NCI-H2029 (cell line): ENCODE data around the gene SYT12.

Source experiments
- DNase-seq: peaks from one replicate; lab custom pipeline; 2025; lab: John Stamatoyannopoulos, UW

Gene SYT12

DNA sequence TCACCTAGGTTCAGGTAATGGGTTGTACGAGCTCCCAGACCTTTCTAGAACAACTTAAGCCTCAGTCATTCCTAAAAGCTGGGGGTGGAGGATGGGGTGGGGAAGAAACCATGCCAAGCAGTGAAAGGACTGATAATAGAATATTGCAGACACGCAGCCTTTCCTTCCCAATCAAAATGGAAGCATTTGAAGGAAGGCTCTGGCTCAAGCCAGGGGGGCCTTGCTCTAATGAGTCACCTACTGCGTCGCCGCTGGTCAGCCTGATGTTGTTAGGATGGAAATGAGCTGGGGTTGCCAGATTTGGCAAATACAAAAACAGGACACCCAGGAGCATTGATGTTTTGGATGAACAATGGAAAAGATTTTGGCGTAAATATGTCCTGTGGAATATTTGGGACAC, 6.2 kb downstream of the SYT12 start:
- DNase-seq, result no peak

DNA sequence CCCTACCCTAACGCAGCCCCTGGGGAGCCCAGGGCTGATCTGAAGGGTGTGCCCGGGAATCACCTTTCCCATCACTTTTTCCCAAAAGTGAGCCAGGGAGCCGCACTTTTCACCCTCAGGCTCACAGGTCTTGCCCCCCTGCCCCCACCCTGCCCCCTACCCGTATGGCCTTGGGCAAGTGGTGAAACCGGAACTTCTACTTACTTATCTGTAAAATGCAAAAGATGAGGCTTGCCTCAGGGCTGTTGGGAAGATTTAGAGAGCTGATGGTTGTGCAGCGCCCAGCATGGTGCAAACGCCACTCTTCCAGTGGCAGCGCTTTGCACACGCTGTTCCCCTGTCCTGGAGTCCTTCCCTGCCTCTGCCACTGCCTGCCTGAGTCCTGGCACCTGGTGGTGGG, 8.0 kb downstream of the SYT12 start:
- DNase-seq, result no peak

DNA sequence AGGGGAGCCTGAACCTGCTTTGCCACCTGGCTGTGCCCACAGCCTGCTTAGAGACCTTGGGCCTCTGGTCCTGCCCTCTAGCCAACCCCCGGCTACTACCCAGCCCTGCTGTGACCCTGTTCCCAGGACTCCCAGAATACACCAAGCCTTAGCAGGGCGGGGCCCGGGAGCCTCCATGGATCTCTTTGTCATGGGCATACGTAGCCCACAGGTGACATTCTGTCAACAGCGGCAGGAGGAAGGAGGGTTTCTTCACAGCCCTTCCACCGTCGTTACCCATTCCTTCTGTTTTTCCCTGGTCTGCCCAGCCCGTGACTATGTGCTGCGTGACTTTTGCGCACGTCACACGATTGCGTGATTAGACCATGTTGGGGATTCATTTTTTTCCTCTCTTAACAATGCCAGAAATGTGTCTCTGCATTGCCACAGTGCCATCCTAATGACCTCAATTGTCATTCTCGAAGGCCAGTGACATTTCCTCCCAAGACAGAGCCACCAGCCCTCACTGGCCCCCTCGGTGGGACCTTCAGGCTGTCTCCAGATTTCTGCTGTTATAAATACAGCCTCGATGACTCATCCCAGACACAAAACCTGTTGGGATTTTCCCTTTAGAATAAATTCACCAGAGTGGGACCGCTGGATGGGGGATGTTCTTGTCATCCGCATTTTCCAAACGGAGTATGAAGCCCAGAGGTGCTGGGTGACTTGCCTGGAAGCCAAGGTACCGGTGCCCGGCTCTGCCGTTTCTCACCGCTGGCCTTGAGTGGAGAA, 9.0 kb downstream of the SYT12 start:
- no peak for DNase-seq

DNA sequence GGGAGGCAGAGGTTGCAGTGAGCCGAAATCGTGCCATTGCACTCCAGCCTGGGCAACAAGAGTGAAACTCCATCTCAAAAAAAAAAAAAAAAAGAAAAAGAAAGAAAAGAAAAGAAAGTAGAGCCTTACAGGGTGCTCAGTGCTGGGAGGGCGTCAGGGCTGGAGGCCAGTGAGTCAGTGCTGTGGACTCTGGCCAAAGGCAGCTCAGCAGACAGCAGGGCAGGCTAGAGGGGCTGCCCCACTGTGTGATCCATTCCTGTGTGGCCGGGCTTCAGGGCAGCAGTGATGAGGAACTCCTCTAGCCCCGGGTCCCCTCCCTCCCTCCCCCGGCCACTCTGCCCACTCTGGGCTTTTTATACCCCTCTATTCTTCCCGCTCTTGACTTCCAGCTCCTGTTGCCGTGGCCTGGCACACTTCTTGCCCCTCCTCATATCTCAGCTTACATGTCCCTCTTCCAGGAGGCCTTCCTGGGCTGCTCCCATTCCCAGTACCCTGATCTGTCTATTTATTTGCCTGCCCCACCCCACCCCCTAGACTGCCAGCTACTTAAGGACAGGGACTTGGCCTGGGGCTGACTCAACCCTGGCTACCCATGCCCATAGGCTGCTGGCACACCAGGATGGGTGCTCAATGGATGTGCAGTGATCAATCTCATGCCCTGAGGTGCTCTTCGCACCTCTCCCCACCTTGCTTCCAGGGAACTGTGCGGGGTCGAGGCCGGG, 10.1 kb downstream of the SYT12 start:
- DNase-seq, result no peak

DNA sequence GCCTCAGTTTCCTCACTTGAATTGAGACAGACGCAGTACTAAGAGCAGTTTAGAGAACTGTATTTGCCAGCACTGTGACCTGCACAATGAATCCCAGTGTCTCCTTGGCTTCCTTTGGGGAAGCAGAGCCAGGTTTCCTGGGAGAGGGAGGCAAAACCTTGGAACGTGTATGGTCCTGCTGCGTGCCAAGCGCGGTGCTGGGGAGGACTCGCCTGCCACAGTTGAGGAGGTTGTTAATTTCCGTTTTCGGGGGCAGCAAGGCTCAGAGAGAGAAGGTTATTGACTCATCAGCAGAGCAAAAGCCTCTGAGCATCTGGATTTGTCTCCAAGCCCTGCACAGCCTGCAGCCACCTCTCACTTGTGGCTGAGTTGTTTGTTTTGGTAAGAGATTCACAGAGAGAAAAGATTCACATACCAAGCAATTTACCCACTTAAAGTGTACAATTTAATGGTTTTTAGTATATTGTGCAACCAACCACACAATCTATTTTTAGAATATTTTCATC, 10.8 kb downstream of the SYT12 start:
- no peak for DNase-seq

DNA sequence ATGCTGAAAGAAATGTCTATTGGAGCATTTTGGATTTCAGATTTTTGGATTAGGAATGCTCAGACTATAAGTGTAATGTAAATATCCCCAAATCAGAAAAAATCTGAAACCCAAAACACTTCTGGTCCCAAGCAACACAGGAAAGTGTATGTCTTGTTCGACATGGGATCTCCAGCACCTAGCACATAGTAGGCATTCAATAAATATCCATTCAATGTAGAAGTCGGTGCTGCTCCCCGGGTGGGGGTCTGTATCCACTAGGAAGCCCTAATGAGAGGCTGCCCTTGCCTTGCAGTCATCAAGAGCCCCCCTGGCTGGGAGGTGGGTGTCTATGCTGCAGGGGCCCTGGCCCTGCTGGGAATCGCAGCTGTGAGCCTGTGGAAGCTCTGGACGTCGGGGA, 11.4 kb downstream of the SYT12 start:
- no peak for DNase-seq

DNA sequence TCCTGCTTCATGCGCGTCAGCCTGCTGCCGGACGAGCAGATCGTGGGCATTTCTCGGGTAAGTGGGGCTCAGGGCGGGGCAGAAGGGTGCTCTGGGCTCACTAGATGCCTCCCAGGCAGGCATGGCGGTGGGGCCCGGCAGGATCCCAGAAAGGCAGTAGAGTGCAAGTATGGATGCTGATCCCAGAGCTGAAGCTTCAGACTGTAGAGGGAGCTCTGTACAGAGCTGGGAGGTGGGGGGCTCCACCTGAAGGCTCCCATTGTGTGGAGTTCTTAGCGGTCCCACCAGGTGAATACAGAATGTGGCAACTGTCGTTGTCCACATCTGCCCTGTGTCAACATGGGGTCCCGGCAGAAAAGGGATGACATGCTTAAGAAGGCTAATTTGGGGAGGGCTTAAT, 17.2 kb downstream of the SYT12 start:
- no peak for DNase-seq

DNA sequence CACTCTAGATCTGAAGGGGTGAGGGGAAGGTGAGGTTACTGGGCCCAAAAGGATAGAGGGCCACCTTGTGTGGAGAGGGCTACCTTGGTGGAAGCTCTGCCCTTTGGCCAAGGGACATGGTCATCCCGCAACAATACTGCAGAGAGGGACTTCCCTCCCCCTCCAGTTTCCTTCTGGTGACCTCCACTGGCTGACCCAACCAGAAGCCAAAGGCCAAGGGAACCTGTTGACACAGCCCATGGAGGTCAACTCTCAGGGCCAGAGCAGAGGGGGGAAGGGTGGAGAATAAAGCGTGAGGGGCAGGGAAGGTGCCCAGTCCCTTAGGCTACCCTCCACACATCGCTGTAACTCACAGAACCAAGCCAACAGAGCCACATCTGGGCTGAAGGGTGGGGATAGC, 18.7 kb downstream of the SYT12 start:
- no peak for DNase-seq

DNA sequence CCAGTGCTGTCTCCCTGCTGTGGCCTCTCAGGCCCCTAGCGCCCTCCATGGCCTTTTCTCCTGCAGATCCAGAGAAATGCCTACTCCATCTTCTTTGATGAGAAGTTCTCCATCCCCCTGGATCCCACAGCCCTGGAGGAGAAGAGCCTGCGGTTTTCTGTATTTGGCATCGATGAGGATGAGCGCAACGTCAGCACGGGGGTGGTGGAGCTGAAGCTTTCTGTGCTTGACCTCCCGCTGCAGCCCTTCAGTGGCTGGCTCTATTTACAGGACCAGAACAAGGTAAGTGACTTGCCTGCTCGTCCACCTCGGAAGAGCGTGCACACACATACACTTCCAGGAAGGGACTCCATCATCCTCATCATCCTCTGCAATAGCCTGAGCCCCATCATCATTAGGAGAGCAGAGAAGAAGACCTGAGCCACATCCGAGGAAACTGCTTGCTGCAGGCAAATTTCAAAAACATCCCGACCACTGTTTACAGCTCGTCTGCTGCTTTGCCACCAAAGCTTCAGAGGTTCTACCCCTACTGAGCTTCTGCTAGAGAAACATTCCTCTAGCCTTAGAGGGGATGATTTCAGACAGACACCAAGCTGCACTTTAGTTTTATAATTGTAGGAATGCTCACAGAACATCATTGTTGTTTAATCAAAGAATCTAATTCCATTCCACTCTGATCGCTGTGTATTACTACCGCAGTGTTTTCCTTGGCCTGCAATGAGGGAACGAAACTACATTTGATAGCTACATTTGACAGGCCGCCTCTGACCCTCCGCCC, 20.8 kb downstream of the SYT12 start:
- DNase-seq, result no peak

DNA sequence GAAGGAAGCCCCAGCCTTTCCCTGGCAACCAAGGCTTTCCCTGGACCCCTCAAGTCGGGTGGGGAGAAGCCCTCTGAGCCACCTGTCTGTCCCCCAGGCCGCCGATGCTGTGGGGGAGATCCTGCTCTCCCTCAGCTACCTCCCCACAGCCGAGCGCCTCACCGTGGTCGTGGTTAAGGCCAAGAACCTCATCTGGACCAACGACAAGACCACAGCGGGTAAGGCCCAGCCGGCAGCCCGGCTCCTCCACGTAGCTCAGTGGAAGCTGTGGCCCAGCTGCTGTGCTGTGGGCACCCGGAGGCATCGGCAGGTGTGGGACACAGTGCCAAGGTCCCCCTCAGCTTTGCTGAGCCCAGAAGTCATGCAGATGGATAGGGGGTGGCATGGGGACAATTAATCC, 21.6 kb downstream of the SYT12 start:
- DNase-seq, result no peak

DNA sequence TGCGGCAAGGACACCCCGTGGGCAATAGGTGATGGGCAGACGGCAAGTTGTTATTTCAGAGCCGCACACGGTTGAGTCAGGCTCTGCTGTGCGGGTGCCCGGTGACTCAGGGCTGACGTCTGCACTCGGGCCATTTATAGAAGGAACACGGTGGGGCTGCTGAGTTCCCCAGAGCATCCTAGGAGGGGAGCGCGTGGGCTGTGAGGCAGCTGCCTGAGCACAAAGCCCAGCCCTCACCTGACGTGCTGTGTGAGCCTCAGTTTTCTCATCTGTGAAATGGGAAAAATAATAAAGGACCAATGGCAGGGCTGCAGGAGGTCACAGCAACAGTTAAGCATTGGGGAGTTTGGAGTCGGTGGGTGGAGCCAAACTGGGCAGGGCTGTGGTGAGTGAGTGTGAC, 22.4 kb downstream of the SYT12 start:
- DNase-seq, result no peak

DNA sequence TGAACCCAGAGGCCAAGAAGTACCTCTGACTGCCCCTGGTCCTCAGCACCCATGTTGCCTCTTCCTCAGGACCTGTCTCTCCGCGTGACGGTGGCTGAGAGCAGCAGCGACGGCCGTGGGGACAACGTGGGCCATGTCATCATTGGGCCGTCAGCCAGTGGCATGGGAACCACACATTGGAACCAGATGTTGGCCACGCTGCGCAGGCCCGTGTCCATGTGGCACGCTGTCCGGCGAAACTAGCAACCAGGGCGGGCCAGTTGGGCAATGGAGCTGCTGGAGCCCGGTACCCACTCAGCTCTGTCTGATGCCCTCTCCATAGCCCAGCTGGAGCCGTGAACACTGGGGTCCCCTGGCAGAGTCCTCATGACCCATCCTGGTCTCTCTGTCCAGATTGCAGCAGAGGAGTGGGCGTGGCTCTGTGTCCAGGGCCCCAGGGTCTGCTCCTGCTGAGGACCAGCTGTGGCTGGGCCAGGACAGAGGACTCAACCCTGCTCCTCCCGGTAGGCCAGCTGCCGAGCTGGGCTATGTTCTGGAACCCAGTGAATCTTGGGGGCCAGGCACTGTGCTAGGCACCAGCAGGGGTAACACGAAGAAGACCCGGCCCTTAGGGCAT, 25.7 kb downstream of the SYT12 start:
- no peak for DNase-seq

DNA sequence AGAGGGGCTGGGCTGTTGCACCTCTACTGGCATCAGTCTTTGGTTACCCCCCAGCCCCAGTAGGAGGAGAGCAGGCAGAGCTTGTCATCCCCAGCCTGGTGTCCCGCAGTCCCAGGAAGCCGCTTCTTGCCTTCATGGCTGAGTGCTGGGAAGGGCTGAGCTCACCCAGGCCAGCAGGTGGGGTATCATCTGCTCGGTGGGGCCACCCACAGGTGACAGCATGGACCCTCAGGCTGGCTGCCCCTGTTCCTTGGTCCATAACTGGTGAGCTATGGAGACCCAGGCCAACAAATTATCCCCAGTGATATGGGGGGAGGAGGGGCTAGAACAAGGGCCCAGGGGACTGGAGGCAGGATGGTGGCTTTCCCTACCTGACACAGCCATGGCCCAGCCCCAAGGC, 27.2 kb downstream of the SYT12 start:
- DNase-seq, result no peak

DNA sequence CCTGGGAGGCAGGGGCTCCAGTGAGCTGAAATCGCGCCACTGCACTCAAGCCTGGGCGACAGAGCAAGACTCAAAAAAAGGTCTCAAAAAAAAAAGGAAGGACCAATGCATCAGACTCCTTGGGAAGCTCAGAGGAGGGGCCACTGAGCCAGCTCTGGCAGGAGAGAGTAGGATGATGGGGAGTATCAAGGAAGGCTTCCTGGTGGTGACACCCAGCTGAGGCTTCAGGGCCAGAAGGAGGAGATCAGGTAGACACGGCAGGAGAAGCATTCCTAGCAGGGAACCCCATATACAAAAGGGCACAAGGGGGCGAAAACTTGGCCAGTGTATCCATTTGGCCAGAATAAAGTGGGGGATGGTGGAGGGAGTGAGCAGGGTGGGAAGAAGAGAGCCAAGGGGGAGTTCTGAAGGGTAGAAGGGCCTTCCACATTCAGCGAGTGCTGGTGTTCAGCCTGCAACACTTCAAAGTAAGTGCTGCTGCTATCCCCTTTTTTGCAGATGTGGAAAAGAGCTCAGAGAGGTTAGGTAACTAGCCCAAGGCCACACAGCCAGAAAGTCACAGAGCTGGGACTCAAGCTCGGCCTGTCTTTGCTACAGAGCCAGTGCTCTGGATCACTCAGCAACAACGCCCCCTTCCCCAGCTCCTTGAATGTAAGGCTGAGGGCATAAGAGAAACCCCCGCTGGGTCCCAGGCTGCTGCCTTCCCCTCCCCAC, 28.4 kb downstream of the SYT12 start:
- DNase-seq, result no peak

DNA sequence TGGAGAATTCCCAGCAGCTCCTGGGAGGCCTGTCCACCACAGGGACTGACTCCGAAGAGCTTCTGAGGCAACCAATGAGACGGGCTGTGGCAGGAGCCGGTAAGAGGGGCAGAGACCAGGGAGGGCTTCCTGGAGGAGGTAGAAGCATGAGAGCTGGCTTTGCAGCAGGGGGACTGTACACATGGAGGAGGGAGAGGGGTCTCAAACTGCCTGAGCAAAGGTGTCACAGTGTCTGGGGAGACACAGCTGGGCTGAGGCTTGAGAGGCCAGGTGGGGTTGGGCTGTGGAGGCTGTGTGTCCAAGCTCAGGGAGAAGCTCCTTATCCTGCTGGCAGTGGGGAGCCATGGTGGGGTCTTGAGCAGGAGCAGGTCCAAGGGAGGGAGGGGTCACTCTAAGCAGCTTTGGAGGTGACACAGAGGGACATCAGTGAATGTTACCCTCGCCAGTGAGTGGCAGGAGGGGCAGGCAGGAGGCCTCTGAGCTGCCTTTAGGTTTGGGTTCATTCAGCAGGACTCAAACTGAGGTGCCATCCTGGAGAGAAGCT, 29.1 kb downstream of the SYT12 start:
- DNase-seq, result no peak

DNA sequence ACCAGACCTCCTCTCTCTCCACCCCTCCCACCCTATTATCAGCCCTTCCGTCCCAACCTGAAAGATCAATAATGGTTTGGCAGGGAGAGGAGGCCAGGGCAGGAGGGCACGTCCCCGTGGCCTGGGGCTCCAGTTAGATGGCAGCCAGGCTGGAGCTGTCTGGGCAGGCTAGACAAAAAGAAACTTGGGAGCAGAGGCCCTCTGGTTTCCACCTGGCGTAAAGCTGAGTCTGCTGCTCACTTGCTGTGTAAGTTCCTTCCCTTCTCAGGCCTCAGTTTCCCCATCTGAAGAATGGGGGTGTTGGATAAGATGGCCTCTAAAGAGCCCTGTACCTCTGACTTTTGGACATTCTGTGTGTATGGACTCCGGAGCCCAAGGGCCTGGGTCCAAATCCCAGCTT, 30.0 kb downstream of the SYT12 start:
- no peak for DNase-seq

DNA sequence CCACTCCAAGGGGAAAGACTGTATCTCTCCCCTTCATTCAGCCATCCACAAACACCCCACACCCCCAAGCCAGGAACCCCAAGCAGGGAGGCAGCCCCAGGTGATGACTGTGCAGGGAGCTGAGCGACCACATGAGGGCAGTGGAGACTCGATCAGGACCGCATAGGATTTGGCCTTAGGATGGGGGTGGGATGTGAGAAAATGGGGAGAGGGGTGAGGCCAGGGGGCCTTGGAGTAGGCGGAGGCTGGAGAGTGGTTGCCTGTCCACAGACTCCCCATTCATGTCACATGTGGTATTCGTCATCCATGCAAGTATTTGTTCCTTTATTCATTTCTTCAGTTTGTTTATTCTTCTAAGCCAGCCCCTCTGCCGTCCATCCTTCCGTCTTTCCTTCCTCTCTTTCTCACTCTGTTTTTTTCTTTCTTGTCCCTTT, 31.0 kb downstream of the SYT12 start:
- no peak for DNase-seq

DNA sequence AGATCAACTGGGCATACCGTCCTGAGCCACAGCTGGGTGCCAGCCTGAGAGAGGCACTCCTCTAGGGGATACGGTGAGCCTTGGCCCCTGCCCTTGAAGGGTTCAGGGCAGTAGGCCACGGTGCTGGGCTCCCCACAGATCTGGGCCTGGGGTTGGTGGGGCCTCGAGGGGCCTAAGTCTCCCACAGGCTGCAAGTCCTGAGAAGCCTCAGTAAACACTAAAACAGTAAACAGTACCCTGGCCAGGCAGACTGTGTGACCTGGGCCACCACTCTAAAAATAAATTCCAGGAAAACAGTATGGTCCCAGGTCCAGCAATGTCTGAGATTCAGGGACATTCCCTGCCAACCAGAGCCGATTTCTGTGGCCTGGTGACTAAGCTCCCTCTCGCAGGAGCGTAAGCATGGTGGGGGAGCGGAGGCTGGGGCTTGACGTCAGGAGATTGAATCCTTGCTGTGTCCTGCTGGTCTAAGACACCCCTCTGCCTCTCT, 31.5 kb downstream of the SYT12 start:
- no peak for DNase-seq

DNA sequence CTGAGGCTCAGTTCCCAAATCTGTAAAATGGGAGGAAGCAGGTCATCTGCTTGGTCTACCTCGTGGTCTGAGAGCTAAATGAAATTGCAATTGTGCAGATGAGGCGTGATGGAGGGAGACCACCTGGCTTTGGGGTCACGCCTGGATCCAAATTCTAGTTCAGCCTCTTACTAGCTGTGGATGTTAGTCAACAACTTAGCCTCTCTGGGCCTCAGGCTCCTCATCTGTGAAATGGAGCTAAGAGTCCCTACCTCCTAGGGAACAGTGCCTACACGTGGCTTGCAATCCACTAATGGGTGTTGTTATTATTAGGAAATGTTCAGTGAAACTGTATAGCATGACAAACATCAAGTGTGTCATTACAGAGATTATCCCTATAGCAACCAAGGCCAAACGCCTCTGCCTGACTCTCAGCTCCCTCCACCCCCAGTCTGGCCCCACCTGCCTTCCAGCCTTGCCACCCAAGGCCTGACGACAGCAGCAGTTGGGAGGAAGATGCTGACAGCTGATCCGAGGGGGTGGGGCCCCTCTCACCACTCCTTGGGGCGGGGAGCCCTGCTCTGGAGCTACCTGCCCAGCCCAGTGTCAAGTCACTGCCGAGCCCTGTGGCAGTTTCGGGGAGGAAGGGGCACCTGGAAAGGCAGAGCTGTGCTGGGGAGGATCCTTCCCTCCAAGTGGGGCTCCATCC, 32.0 kb downstream of the SYT12 start:
- peak; percentile 55 for DNase-seq

DNA sequence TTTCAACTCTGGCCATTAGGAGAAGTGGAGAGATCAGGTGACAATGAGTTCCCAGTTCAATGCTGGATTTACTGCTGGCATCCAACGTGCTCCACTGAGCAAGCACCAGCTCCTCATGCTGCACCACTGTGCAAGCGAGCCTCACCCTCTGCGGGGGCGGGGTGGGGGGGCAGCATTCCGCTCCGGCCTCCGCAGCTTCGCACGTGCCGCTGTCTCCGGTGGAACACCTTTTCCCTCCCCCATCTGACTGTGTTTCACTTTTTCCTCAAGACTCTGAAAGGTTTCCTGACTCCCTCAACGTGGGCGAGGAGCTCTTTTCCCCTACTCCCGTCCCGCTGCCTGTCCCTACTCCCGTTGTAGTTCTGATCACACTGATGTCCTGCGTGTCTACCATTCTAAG, 32.9 kb downstream of the SYT12 start:
- DNase-seq, result no peak
